Stimulated activated CD8-positive, alpha-beta memory T cell treated with anti-CD3 and anti-CD28 coated beads, Interleukin-7, amount 100 ng/mL, for 48 hours (primary cell): Measurements from ENCODE around the gene CACNB3.
"Not testable (repeated sequence)": the region's sequence is repeated elsewhere in the genome, so short reads cannot be mapped to it uniquely, and the experiment has no call there.

Source experiments
- DNase-seq, 2 donors: peaks; one replicate each; pipeline ENCODE4 v3.0.0-alpha.2; 2020; ENCODE audit warnings: low read depth in 1 of 2; ENCODE audit errors: extremely low read depth in 1 of 2

Gene CACNB3

GRCh38 chr12:48816143-48816854 lies 2.0 kb upstream of the CACNB3 start:
- no peak for DNase-seq

GRCh38 chr12:48818831-48819590 lies 715 bp downstream of the CACNB3 start:
- no peak for DNase-seq

GRCh38 chr12:48819986-48820725 lies 1.9 kb downstream of the CACNB3 start:
- DNase-seq = no peak

GRCh38 chr12:48822139-48822538 lies 3.8 kb downstream of the CACNB3 start:
- DNase-seq = no peak

- no peak for DNase-seq
Measured at GRCh38 chr12:48822711-48823110, 4.4 kb downstream of the CACNB3 start.

GRCh38 chr12:48823281-48823680 lies 5.0 kb downstream of the CACNB3 start:
- DNase-seq = no peak

- DNase-seq = no peak
Measured at GRCh38 chr12:48824112-48824511, 5.8 kb downstream of the CACNB3 start.

- no peak for DNase-seq
Measured at GRCh38 chr12:48824905-48825304, 6.6 kb downstream of the CACNB3 start.

GRCh38 chr12:48826209-48826855 lies 8.0 kb downstream of the CACNB3 start:
- DNase-seq = no peak

- no peak for DNase-seq
Measured at GRCh38 chr12:48827026-48827425, 8.7 kb downstream of the CACNB3 start.

GRCh38 chr12:48827513-48828096 lies 9.3 kb downstream of the CACNB3 start:
- DNase-seq = no peak

- DNase-seq = no peak
Measured at GRCh38 chr12:48828293-48828692, 10.0 kb downstream of the CACNB3 start.

- no peak for DNase-seq
Measured at GRCh38 chr12:48828841-48829575, 10.7 kb downstream of the CACNB3 start.

GRCh38 chr12:48831257-48831656 lies 13.0 kb downstream of the CACNB3 start:
- no peak for DNase-seq

GRCh38 chr12:48832321-48833060 lies 14.2 kb downstream of the CACNB3 start:
- DNase-seq = no peak

GRCh38 chr12:48838048-48838447 lies 19.8 kb downstream of the CACNB3 start:
- no peak for DNase-seq

GRCh38 chr12:48842021-48842420 lies 23.7 kb downstream of the CACNB3 start:
- not testable (repeated sequence) for DNase-seq

- peak; percentile 89 to 93 for DNase-seq
Measured at GRCh38 chr12:48851883-48852733, 33.8 kb downstream of the CACNB3 start, which contains the start of gene DDX23. Gene DDX23, minus strand, starts transcription at chr12:48852163. Its CDS starts 6,381 bp downstream, at chr12:48845782.
